HG02840 (cell line): ENCODE results near the gene CDK2AP2.
"Not testable (repeated sequence)": the region's sequence is repeated elsewhere in the genome, so short reads cannot be mapped to it uniquely, and the experiment has no call there.

Source experiments
- ATAC-seq: cut with Tn5 transposase; IDR thresholded peaks from one replicate; pipeline ENCODE4 v1.9.1; 2021; ENCODE audit warnings: mild to moderate bottlenecking, moderate library complexity, moderate number of reproducible peaks; ENCODE audit not compliant: unreplicated experiment, low FRiP score

Gene CDK2AP2

GRCh38 chr11:67491276-67492068 lies 16.5 kb downstream of the CDK2AP2 start:
- ATAC-seq: no peak

GRCh38 chr11:67490727-67491065 lies 17.3 kb downstream of the CDK2AP2 start:
- no peak for ATAC-seq

GRCh38 chr11:67489885-67490726 lies 17.9 kb downstream of the CDK2AP2 start:
- no peak for ATAC-seq

- no peak for ATAC-seq
These were observed 18.6 kb downstream of the CDK2AP2 start for GRCh38 chr11:67489203-67489884.

- no peak for ATAC-seq
These were observed 21.3 kb downstream of the CDK2AP2 start for GRCh38 chr11:67486481-67487195.

GRCh38 chr11:67485873-67486361 lies 22.0 kb downstream of the CDK2AP2 start:
- not testable (repeated sequence) for ATAC-seq

- ATAC-seq: no peak
These were observed 23.1 kb downstream of the CDK2AP2 start for GRCh38 chr11:67484847-67485311.

- ATAC-seq: no peak
These were observed 23.9 kb downstream of the CDK2AP2 start for GRCh38 chr11:67483831-67484665.

- ATAC-seq: peak; percentile 77
These were observed 24.8 kb downstream of the CDK2AP2 start, which contains the start of gene AIP for GRCh38 chr11:67482827-67483798. Gene AIP, plus strand, starts transcription at chr11:67483026. Its CDS starts 133 bp downstream, at chr11:67483159.

- ATAC-seq: peak; percentile 1
These were observed 25.6 kb downstream of the CDK2AP2 start for GRCh38 chr11:67482275-67482826.

- not testable (repeated sequence) for ATAC-seq
These were observed 30.5 kb downstream of the CDK2AP2 start for GRCh38 chr11:67477344-67478050.

GRCh38 chr11:67476692-67477091 lies 31.3 kb downstream of the CDK2AP2 start:
- ATAC-seq: not testable (repeated sequence)

GRCh38 chr11:67472882-67473281 lies 35.1 kb downstream of the CDK2AP2 start:
- no peak for ATAC-seq

GRCh38 chr11:67470337-67471002 lies 37.5 kb downstream of the CDK2AP2 start:
- ATAC-seq: no peak

- ATAC-seq: peak; percentile 5
These were observed 38.5 kb downstream of the CDK2AP2 start for GRCh38 chr11:67469508-67469811.

- peak; percentile 68 for ATAC-seq
These were observed 39.0 kb downstream of the CDK2AP2 start, which contains the start of gene TMEM134 for GRCh38 chr11:67468759-67469507. Gene TMEM134, minus strand, starts transcription at chr11:67469251. Its CDS starts 59 bp downstream, at chr11:67469192.
